K562 (cell line): ENCODE data around the gene NPAS2. TPM values are rescaled to one million over a fixed set of nuclear protein-coding genes. Genes with fewer than 3 reads are reported as not detected.

Experiments used
- GABPB2 ChIP-seq: fragments of 250-450 bp; sonication (Bioruptor Pico); conservative IDR thresholded peaks from 2 replicates; pipeline ENCODE4 v1.5.1; 2021; ENCODE audit warnings: mild to moderate bottlenecking
- HNRNPK ChIP-seq: fragments of 200-400 bp; formaldehyde crosslinking; IDR thresholded peaks from one replicate; pipeline ENCODE4 v1.6.1; 2018; ENCODE audit warnings: mild to moderate bottlenecking, low read depth, low read length; ENCODE audit not compliant: poor library complexity, severe bottlenecking
- JUND ChIP-seq, 2 experiments: IDR thresholded peaks; 2 replicates in 1 of 2; 3 replicates in 1 of 2; pipeline ENCODE4 v1.6.1; 2011; ENCODE audit warnings: borderline replicate concordance in 2 of 2, low read depth in 2 of 2, low read length in 2 of 2, improper control_type of control experiment in 1 of 2, missing biosample characterization in 1 of 2, missing genetic modification characterization in 1 of 2, missing genetic modification reagents in 1 of 2
- NFIX ChIP-seq: fragments of 250-450 bp; sonication (Bioruptor Pico); IDR thresholded peaks from 2 replicates; pipeline ENCODE4 v1.4.0; 2020; ENCODE audit warnings: low read depth, mild to moderate bottlenecking, moderate library complexity
- NR2C1 ChIP-seq, 2 experiments: fragments of 450-650 bp; IDR thresholded peaks; 2 replicates each; pipeline ENCODE4 v1.6.1; 2017; ENCODE audit warnings: mild to moderate bottlenecking in 2 of 2, antibody characterized with exemption in 1 of 2, inconsistent platforms in 1 of 2, missing compliant biosample characterization in 1 of 2, missing genetic modification characterization in 1 of 2
- STAT5A ChIP-seq: IDR thresholded peaks from 2 replicates; pipeline ENCODE4 v1.6.1; 2012; ENCODE audit warnings: low read length, inconsistent platforms, borderline replicate concordance
- ZNF146 ChIP-seq: IDR thresholded peaks from one replicate; pipeline ENCODE4 v1.6.1; 2018; ENCODE audit warnings: missing compliant biosample characterization; ENCODE audit not compliant: unreplicated experiment
- ZNF23 ChIP-seq: fragments of 250-450 bp; sonication (Bioruptor Pico); IDR thresholded peaks from 2 replicates; pipeline ENCODE4 v1.4.0; 2020; ENCODE audit warnings: mild to moderate bottlenecking
- polyA plus RNA-seq, 8 experiments: library from polyadenylated mRNA; depleted of rRNA in 4 of 8; stranded (reverse) in 5 of 8; unstranded in 3 of 8; fragments of >200 nt; fragmentation: Nextera tagmentation in 2 of 8; fragmentation: Illumina TruSeq in 1 of 8; extraction: Ambion mirVana in 2 of 8; extraction: Trizol in 1 of 8; gene quantifications; 2 replicates each; pipeline versions ENCODE4 v1.2.1 to v1.2.3, GENCODE V29; 2011 to 2014; ENCODE audit warnings: inconsistent platforms in 1 of 8, missing spikeins in 1 of 8
- total RNA-seq, 7 experiments: library from RNA; depleted of rRNA in 6 of 7; stranded (reverse); fragments of >200 nt in 6 of 7; fragmentation: Illumina TruSeq in 2 of 7; extraction: Trizol in 2 of 7; gene quantifications; 2 replicates each; pipeline versions ENCODE4 v1.2.1 to v1.2.3, GENCODE V29; 2011 to 2021; ENCODE audit warnings: low replicate concordance in 1 of 7
- TF ChIP-seq, protein P1 (sequence below): fragments of 200-400 bp; formaldehyde crosslinking; IDR thresholded peaks from 2 replicates; pipeline ENCODE4 v1.6.1; 2017; ENCODE audit warnings: mild to moderate bottlenecking, low read depth, low read length, moderate library complexity
- TF ChIP-seq, protein P2 (sequence below): fragments of 450-650 bp; IDR thresholded peaks from 2 replicates; pipeline ENCODE4 v1.6.1; 2018; ENCODE audit not compliant: partially characterized antibody
- TF ChIP-seq, protein P3 (sequence below): sonication (generic); formaldehyde crosslinking; IDR thresholded peaks from 2 replicates; pipeline ENCODE4 v1.8.0; 2022; ENCODE audit warnings: mild to moderate bottlenecking, missing genetic modification reagents
- TF ChIP-seq, protein P4 (sequence below): sonication (generic); formaldehyde crosslinking; IDR thresholded peaks from 2 replicates; pipeline ENCODE4 v1.8.1; 2023; ENCODE audit warnings: mild to moderate bottlenecking, missing genetic modification reagents, moderate library complexity

The NPAS2 gene
- total and polyA plus RNA-seq, 9 of the 15 experiments (the other 6 are each of a cell fraction or from before 2014, with no cell fraction given): 0.06 to 0.29 (median 0.07) TPM; not detected in 5

DNA sequence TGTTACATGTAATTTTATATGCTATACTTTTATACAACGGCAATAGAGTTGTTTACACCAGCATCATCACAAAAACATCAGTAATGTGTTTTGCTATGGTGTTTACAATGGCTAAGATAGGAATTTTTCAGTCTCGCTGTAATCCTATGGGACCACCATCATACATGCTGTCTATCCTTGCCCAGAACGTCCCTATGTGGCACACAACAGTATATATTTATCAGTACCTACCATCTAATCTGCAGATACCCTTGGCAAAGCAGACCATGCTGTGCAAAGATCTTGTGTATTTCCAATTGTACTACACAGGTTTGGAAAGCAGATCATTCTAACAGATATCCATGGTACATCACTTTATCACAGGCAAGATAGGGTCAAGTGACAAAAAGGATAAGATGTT lies 197.4 kb downstream of the NPAS2 start (continued):
- TF ChIP-seq, protein P1, sequence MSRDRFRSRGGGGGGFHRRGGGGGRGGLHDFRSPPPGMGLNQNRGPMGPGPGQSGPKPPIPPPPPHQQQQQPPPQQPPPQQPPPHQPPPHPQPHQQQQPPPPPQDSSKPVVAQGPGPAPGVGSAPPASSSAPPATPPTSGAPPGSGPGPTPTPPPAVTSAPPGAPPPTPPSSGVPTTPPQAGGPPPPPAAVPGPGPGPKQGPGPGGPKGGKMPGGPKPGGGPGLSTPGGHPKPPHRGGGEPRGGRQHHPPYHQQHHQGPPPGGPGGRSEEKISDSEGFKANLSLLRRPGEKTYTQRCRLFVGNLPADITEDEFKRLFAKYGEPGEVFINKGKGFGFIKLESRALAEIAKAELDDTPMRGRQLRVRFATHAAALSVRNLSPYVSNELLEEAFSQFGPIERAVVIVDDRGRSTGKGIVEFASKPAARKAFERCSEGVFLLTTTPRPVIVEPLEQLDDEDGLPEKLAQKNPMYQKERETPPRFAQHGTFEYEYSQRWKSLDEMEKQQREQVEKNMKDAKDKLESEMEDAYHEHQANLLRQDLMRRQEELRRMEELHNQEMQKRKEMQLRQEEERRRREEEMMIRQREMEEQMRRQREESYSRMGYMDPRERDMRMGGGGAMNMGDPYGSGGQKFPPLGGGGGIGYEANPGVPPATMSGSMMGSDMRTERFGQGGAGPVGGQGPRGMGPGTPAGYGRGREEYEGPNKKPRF: no peak
- no peak for TF ChIP-seq ZNF146
- TF ChIP-seq GABPB2 (CRISPR knock-in tag): no peak
- TF ChIP-seq JUND (IDR thresholded peaks at IDR 0.05; ENCODE audit: borderline replicate concordance, low read depth, low read length): no peak
- TF ChIP-seq JUND (tag; IDR thresholded peaks at IDR 0.05; ENCODE audit: borderline replicate concordance, low read depth, low read length): no peak
- TF ChIP-seq, protein P2, sequence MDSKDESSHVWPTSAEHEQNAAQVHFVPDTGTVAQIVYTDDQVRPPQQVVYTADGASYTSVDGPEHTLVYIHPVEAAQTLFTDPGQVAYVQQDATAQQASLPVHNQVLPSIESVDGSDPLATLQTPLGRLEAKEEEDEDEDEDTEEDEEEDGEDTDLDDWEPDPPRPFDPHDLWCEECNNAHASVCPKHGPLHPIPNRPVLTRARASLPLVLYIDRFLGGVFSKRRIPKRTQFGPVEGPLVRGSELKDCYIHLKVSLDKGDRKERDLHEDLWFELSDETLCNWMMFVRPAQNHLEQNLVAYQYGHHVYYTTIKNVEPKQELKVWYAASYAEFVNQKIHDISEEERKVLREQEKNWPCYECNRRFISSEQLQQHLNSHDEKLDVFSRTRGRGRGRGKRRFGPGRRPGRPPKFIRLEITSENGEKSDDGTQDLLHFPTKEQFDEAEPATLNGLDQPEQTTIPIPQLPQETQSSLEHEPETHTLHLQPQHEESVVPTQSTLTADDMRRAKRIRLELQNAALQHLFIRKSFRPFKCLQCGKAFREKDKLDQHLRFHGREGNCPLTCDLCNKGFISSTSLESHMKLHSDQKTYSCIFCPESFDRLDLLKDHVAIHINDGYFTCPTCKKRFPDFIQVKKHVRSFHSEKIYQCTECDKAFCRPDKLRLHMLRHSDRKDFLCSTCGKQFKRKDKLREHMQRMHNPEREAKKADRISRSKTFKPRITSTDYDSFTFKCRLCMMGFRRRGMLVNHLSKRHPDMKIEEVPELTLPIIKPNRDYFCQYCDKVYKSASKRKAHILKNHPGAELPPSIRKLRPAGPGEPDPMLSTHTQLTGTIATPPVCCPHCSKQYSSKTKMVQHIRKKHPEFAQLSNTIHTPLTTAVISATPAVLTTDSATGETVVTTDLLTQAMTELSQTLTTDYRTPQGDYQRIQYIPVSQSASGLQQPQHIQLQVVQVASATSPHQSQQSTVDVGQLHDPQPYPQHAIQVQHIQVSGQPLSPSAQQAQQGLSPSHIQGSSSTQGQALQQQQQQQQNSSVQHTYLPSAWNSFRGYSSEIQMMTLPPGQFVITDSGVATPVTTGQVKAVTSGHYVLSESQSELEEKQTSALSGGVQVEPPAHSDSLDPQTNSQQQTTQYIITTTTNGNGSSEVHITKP: no peak
- TF ChIP-seq, protein P3, sequence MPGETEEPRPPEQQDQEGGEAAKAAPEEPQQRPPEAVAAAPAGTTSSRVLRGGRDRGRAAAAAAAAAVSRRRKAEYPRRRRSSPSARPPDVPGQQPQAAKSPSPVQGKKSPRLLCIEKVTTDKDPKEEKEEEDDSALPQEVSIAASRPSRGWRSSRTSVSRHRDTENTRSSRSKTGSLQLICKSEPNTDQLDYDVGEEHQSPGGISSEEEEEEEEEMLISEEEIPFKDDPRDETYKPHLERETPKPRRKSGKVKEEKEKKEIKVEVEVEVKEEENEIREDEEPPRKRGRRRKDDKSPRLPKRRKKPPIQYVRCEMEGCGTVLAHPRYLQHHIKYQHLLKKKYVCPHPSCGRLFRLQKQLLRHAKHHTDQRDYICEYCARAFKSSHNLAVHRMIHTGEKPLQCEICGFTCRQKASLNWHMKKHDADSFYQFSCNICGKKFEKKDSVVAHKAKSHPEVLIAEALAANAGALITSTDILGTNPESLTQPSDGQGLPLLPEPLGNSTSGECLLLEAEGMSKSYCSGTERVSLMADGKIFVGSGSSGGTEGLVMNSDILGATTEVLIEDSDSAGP (CRISPR knock-in tag): no peak
- TF ChIP-seq NR2C1 (IDR thresholded peaks at IDR 0.05): no peak
- no peak for TF ChIP-seq NR2C1 (tag; IDR thresholded peaks at IDR 0.05)
- TF ChIP-seq, protein P4, sequence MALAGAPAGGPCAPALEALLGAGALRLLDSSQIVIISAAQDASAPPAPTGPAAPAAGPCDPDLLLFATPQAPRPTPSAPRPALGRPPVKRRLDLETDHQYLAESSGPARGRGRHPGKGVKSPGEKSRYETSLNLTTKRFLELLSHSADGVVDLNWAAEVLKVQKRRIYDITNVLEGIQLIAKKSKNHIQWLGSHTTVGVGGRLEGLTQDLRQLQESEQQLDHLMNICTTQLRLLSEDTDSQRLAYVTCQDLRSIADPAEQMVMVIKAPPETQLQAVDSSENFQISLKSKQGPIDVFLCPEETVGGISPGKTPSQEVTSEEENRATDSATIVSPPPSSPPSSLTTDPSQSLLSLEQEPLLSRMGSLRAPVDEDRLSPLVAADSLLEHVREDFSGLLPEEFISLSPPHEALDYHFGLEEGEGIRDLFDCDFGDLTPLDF: no peak
- TF ChIP-seq NFIX (CRISPR knock-in tag): no peak
- no peak for TF ChIP-seq HNRNPK
- TF ChIP-seq ZNF23: no peak
- TF ChIP-seq STAT5A: no peak
- TF ChIP-seq, all 486 proteins: peak for 0
